GM18867 (cell line): ENCODE measurements around the gene CCND2.
"Not testable (repeated sequence)": the region's sequence is repeated elsewhere in the genome, so short reads cannot be mapped to it uniquely, and the experiment has no call there.

Experiments used
- ATAC-seq: cut with Tn5 transposase; IDR thresholded peaks from one replicate; pipeline ENCODE4 v1.9.1; 2021; ENCODE audit warnings: mild to moderate bottlenecking, moderate library complexity; ENCODE audit not compliant: unreplicated experiment

CCND2 gene

GRCh38 chr12:4273652-4274395, at the start of gene CCND2:
TSS of gene CCND2 (plus strand) at chr12:4273762. CDS start at chr12:4274041, 279 bp downstream.
- peak; percentile 21 for ATAC-seq

GRCh38 chr12:4224206-4224889, 49.2 kb upstream of the CCND2 start:
- no peak for ATAC-seq

DNA sequence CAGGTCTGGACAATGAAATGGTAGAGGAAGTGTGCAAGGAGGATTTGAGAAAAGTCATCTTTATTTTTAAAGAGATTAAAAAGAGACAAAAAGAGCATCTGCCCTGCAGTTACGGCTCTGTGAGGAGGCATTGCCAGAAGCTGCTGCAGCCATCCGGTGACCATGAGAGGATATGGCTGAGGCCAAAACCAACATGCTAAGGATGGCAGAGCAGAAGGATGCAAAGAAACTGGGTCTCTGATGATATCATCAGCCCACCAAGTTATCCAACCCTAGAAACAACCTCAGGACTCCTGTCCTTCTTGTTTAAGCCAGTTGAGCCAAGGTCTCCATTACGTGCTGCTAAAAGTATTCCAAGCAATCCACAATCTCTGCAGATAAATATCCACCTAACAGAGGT, 48.0 kb upstream of the CCND2 start:
- ATAC-seq, result no peak

- ATAC-seq, result no peak
These were observed 46.5 kb upstream of the CCND2 start for GRCh38 chr12:4227046-4227445.

GRCh38 chr12:4228122-4228580, 45.4 kb upstream of the CCND2 start:
- no peak for ATAC-seq

DNA sequence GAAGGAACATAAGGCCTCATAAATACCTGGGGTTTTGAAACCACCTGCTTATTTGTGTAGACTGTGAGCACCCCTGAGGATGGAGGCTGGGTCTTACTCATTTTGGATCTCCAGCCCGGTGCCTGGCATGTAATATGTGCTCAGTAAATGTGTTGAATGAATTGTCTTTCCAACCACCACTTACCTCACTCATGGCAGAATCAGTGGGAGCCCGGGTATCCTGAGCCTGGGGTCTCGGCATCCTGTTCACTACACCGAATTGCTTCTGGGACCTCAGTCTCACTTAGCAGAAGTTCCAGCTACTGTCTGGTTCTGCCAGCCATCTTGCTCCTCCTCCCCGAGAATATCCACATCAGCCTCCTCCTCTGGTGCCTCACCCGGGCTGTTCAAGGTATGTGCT, 43.0 kb upstream of the CCND2 start:
- ATAC-seq, result no peak

DNA sequence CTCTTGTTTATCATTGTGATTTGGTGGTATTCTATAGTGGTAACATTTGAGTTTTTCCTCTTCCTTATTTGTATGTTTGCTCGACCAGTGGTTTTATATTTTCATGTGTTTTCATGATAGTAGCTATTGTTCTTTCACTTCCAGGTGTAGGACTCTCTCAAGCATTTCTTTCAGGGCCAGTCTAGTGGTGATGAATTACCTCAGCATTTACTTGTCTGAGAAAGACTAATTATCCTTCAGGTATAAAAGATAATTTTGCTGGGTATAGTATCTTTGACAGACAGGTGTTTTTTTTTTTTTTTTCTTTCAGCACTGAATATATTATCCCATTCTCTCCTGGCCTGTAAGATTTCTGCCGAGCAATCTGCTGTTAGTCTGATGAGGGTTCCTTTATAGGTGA, 35.0 kb upstream of the CCND2 start:
- ATAC-seq, result no peak

GRCh38 chr12:4239746-4240145, 33.8 kb upstream of the CCND2 start:
- ATAC-seq, result no peak

GRCh38 chr12:4240161-4240783, 33.3 kb upstream of the CCND2 start:
- ATAC-seq, result no peak

DNA sequence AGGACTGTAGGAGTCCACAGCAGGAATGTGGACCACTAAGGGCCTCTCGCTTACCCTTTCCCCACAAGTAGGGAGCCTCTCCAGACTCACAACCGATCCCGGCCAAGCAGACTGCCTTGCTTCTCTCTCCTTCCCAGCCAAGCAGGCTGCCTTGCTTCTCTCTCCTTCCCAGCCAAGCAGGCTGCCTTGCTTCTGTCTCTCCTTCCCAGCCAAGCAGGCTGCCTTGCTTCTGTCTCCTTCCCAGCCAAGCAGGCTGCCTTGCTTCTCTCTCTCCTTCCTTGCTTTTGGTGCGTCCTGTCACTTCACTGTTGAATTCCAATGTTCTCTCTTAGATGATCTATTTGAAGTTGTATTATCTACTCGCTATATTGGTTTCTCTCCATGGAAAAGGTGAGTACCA, 32.6 kb upstream of the CCND2 start:
- no peak for ATAC-seq

- ATAC-seq, result no peak
These were observed 32.0 kb upstream of the CCND2 start for GRCh38 chr12:4241592-4241991.

DNA sequence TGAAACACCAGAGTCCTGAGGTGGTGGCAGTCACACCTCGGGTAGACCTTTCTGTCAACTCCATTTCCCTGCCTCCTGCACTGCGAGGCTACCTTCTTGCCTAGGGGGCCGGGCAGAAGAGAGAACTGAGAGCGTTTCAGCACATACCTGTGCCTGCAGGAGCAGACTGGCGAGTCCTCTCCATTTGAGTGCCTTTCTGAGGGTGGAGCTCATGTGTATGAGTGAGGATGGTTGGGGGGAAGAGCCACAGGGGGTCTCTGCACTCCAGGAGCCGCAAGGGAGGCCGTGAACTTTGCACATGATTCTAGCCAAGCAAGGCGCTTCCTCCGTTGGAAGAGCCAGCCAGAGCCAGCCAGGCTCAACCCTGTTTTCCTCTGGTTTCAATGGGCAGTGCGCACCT, 31.0 kb upstream of the CCND2 start:
- ATAC-seq, result no peak

DNA sequence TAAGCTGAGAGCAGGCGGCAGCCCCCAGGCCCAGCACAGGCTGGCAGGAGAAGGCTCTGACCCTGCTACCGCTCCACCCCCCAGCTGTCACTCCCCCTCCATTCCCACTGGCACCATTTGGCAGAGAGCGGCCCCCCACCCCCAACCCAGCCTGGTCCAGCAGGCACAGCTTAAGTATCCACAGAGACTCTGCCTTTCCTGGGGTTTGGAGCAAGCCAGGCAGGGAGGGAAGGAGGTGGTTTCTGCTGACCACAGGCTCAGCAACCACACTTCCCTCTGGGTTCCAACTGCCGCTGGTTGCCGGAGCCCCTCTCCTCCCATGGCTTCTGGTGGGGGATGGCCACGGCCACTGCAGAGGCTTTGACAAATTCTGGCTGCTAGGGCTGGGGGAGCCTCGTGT, 30.5 kb upstream of the CCND2 start:
- no peak for ATAC-seq

DNA sequence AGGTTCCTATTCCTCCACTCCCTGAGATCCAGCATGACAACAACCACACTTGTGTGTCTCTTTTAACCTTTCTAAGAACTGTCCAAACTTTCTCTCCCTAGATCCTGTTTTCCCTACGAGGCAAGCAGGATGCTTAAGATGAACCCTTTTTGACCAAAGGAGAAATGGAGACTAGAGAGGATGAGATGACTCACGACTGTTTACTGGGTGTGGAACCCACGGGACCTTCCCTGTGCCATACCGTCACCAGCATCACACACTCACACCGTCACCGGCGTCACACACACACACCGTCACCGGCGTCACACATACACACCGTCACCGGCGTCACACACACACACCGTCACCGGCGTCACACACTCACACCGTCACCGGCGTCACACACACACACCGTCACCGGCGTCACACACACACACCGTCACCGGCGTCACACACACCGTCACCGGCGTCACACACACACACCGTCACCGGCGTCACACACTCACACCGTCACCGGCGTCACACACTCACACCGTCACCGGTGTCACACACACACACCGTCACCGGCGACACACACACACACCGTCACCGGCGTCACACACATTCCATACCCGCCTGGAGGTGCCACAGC, 30.0 kb upstream of the CCND2 start:
- ATAC-seq, result not testable (repeated sequence)

GRCh38 chr12:4244868-4245267, 28.7 kb upstream of the CCND2 start:
- ATAC-seq, result no peak

DNA sequence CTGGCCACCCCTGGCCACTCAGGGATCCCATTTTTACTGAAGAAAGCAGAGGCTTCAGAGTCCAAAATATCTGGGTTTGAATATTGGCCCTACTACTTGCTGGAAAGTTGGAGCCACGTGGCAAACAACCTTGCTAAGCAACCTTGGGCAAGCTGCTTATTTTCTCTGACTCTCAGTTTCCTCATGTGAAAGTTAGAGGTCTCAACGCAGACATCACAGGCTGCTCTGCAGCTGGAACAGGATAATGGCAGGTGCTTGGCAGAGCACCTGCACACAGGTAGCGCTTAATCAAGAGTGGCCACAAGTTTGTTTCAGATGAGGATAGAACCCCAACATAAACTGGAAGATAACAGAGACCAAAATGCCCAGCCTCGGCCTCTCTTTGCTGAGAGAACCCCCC, 28.1 kb upstream of the CCND2 start:
- no peak for ATAC-seq

- ATAC-seq, result no peak
These were observed 27.4 kb upstream of the CCND2 start for GRCh38 chr12:4246116-4246515.

DNA sequence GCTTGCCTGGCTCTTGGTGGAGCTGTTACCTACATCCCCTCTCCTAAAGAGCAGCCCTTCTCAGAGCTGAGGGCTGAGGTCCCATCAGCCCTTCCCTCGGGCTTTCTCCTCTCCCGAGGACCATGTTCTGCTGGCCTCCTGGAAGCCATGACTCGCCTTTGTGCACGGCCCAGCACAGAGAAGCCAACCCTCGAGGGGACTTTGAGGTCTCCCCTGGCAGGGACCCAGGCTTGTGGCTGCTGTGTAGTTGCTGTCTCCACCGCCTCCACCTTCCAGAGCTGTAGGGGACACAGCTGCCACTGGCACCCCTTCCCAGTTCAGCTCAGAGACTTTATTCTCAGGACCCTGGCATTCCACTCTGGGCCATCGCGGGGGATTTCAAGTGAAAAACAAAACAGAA, 22.9 kb upstream of the CCND2 start:
- ATAC-seq, result no peak

DNA sequence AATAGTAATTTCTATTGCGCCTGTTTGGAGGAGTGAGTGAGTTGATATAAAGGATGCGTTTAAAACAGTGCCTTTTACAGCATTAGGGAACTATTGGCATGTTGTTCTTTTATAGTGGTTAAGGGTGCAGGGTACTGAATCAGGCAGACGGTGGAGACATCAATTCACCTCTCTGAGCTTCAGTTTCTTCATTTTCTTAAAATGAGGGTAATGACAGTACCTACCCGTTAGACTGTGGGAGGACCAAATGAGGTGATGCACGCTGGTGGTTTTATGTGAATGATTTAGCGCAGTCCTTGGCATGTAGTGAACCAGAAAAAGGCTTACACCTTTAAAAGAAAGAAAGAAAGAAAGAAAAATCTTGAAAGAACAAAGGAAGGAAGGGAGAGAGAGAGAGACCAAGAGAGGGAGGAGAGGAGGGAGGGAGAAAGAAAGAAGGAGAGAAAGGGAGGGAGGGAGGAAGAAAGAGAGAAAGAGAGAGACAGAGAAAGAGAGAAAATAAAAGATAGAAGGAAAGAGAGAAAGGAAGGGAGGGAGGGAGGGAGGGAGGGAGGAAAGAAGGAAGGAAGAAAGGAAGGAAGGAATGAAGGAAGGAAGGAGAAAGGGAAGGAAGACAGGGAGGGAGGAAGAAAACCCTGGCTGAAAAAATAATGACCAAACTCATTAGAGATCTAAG, 22.2 kb upstream of the CCND2 start:
- ATAC-seq, result no peak

GRCh38 chr12:4251967-4252366, 21.6 kb upstream of the CCND2 start:
- ATAC-seq, result no peak

DNA sequence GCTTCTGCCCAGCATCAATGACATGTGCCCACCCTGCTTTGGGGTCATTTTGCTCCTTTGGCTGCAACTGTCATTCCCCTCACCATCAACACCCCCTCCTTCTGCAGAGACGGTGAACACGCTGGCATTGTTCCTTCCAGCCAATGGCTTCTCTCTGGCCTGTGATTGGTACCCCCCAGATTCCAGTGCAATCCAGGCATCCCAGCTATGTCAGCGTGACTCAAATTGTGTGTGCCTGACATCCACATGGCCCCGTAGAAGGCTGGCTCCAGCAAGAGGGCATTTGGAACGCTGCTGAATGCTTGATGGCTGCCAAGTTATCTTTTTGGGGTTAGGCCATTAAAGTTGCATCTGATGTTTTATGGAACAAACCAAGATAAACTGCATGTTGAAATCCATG, 21.0 kb upstream of the CCND2 start:
- ATAC-seq, result no peak
